ENCODE measurements around the gene RAG1. TPM values are rescaled to one million over a fixed set of nuclear protein-coding genes. Genes with fewer than 3 reads are reported as not detected.

RAG1 gene
- total RNA-seq, 1 donor from 2014 or later: 0.78 TPM

- no peaks in the 10 kb centered on the region for H3K27me3 ChIP-seq
- TF ChIP-seq CTCF (IDR thresholded peaks at IDR 0.05): no peak
- no peak overlapping the region for H3K27ac ChIP-seq
- ATAC-seq (no peak), DNase-seq (no peak)
- intact Hi-C loops (cut with DNase I): no loop called here
- no peak overlapping the region for H3K4me3 ChIP-seq
- no peaks in the 10 kb centered on the region for H3K36me3 ChIP-seq
- H3K9me3 ChIP-seq: no peaks in the 10 kb centered on the region
- H3K4me1 ChIP-seq: no peaks in the 10 kb centered on the region
Measured at GRCh38 chr11:36577859-36578258, 10.1 kb downstream of the RAG1 start.

DNA sequence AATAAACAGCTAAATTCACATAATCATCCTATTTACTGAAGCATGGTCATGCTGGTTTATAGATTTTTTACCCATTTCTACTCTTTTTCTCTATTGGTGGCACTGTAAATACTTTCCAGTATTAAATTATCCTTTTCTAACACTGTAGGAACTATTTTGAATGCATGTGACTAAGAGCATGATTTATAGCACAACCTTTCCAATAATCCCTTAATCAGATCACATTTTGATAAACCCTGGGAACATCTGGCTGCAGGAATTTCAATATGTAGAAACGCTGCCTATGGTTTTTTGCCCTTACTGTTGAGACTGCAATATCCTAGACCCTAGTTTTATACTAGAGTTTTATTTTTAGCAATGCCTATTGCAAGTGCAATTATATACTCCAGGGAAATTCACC, 10.7 kb downstream of the RAG1 start:
- no peak overlapping the region for H3K4me3 ChIP-seq
- H3K36me3 ChIP-seq: no peaks in the 10 kb centered on the region
- no peak for TF ChIP-seq CTCF (IDR thresholded peaks at IDR 0.05)
- DNase-seq: no peak
- ATAC-seq: no peak
- intact Hi-C loops (cut with DNase I): no loop called here
- H3K4me1 ChIP-seq: no peaks in the 10 kb centered on the region
- H3K27me3 ChIP-seq: no peaks in the 10 kb centered on the region
- H3K27ac ChIP-seq: no peak overlapping the region
- H3K9me3 ChIP-seq: no peaks in the 10 kb centered on the region

DNA sequence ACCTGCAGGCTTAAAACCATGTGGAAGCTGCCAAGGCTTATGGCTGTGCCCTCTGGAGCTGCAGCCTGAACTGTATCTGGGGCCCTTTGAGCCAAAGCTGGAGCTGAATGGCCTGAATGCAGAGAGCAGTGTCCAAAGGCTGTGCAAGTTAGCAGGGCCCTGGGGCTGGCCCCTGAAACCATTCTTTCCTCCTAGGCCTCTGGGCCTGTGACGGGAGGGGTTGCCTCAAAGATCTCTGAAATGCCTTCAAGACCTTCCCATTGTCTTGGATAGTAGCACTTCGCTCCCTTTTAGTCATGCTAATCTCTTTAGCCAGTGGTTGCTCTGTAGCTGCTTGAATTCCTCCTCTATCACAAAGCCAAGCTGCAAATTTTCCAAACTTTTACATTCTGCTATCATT, 13.7 kb downstream of the RAG1 start:
- no peak for TF ChIP-seq CTCF (IDR thresholded peaks at IDR 0.05)
- intact Hi-C loops (cut with DNase I): no loop called here

DNA sequence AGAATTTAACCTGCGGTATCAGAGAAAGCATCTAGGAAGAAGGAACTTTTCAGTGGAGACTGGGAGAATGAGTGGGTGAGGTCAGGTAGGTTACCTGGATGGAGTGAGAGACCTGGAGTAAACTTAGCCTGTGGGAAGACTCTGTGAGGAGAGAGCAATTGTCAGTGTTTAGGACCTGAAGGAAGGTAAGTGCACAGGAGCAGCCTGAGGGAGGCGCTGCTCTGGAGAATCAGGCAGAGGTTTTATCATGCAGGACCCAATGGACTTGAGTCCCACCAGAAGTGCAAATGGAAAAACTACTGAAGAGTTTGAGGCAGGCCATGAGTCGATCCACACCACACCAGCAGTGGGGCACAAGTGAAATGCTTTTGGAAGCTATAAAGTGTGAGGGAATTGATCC, 15.9 kb downstream of the RAG1 start:
- no peak for TF ChIP-seq CTCF (IDR thresholded peaks at IDR 0.05)
- H3K4me1 ChIP-seq: no peaks in the 10 kb centered on the region
- DNase-seq: no peak
- intact Hi-C loops (cut with DNase I): no loop called here
- no peak overlapping the region for H3K27ac ChIP-seq
- no peak overlapping the region for H3K4me3 ChIP-seq
- no peak for ATAC-seq
- no peaks in the 10 kb centered on the region for H3K9me3 ChIP-seq
- H3K36me3 ChIP-seq: no peaks in the 10 kb centered on the region
- peaks cover 4% of the 10 kb centered on the region for H3K27me3 ChIP-seq

More for the DNA sequence above, 13.7 kb downstream of the RAG1 start:
- Histone ChIP-seq H3K36me3 (no peaks in the 10 kb centered on the region), H3K27me3 (no peaks in the 10 kb centered on the region), H3K27ac (no peak overlapping the region), H3K4me1 (no peaks in the 10 kb centered on the region), H3K4me3 (no peak overlapping the region), H3K9me3 (no peaks in the 10 kb centered on the region)
- ATAC-seq (no peak), DNase-seq (no peak)

DNA sequence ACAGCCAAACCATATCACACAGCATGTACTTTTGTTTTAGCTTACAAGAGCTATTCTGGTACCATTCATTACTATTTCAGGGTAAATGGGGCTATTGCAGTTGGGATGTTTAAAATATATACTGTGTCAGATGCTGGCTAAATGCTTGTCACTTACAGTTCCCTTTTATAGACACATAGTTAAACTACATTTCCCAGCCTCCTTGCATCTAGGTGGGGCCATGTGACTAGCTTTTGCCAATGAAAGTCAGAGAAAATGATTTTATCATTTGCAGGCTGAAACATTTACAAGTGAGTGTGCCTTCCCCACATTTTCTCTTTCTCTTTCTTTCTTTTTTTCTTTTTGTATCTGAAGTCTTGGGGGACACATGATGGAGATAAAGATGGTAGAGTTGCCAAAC, 18.7 kb downstream of the RAG1 start:
- ATAC-seq: no peak
- Histone ChIP-seq H3K36me3 (no peaks in the 10 kb centered on the region), H3K27ac (no peak overlapping the region), H3K9me3 (no peaks in the 10 kb centered on the region), H3K27me3 (peaks cover 24% of the 10 kb centered on the region), H3K4me3 (no peak overlapping the region), H3K4me1 (no peaks in the 10 kb centered on the region)
- DNase-seq: no peak
- TF ChIP-seq CTCF (IDR thresholded peaks at IDR 0.05): no peak
- intact Hi-C loops (cut with DNase I): no loop called here

- DNase-seq (no peak), ATAC-seq (no peak)
- no peaks in the 10 kb centered on the region for H3K4me1 ChIP-seq
- no peaks in the 10 kb centered on the region for H3K9me3 ChIP-seq
- H3K27ac ChIP-seq: no peak overlapping the region
- peaks cover 24% of the 10 kb centered on the region for H3K27me3 ChIP-seq
- H3K36me3 ChIP-seq: no peaks in the 10 kb centered on the region
- intact Hi-C loops (cut with DNase I): no loop called here
- no peak overlapping the region for H3K4me3 ChIP-seq
- no peak for TF ChIP-seq CTCF (IDR thresholded peaks at IDR 0.05)
Measured at GRCh38 chr11:36588099-36588498, 20.3 kb downstream of the RAG1 start.
